ENCODE data around the gene SLC11A1.

The SLC11A1 gene

GRCh38 chr2:218444692-218445357 is 62.8 kb downstream of the SLC11A1 start:
- no peak for DNase-seq (ENCODE audit: low spot score)
- H3K4me3 ChIP-seq = no peak overlapping the region
- H3K27ac ChIP-seq = no peak overlapping the region
- no peak for TF ChIP-seq CTCF (IDR thresholded peaks at IDR 0.05)

GRCh38 chr2:218445602-218446001 is 63.5 kb downstream of the SLC11A1 start:
- Histone ChIP-seq H3K27ac (no peak overlapping the region), H3K4me3 (no peak overlapping the region)
- DNase-seq (ENCODE audit: low spot score) = no peak
- TF ChIP-seq CTCF (IDR thresholded peaks at IDR 0.05) = no peak

Measured in coronary artery (tissue), 2 donors.